Heart right ventricle (tissue), 16 donors: Measurements from ENCODE around the gene PERCC1. TPM values are rescaled to one million over a fixed set of nuclear protein-coding genes. Genes with fewer than 3 reads are reported as not detected.

ENCODE experiments used
- ATAC-seq, 8 donors: fragments of 200-7000 bp; cut with Tn5 transposase; one replicate each; pipeline ENCODE4 v1.9.1; 2020; ENCODE audit warnings: mild to moderate bottlenecking in 8 of 8, moderate library complexity in 8 of 8, moderate number of reproducible peaks in 1 of 8
- DNase-seq, 2 donors: peaks; one replicate each; pipeline ENCODE4 v3.0.0-alpha.2; 2020
- H3K27ac ChIP-seq, 10 donors: fragments of 200-600 bp; sonication (generic) in 2 of 10; one replicate each; pipeline versions ENCODE4 v1.5.0 to v1.8.0; 2020 to 2022; ENCODE audit warnings: mild to moderate bottlenecking in 3 of 10
- H3K27me3 ChIP-seq, 7 donors: fragments of 200-600 bp; one replicate each; pipeline ENCODE4 v1.8.0; 2021 to 2022; ENCODE audit warnings: mild to moderate bottlenecking in 2 of 7
- H3K36me3 ChIP-seq, 9 donors: fragments of 200-600 bp; sonication (generic) in 1 of 9; one replicate each; pipeline versions ENCODE4 v1.5.0 to v1.8.0; 2020 to 2022; ENCODE audit warnings: mild to moderate bottlenecking in 2 of 9
- H3K4me1 ChIP-seq, 9 donors: fragments of 200-600 bp; sonication (generic) in 1 of 9; one replicate each; pipeline versions ENCODE4 v1.5.0 to v1.8.0; 2020 to 2022; ENCODE audit warnings: mild to moderate bottlenecking in 4 of 9
- H3K4me3 ChIP-seq, 10 donors: fragments of 200-600 bp; sonication (generic) in 2 of 10; one replicate each; pipeline versions ENCODE4 v1.5.0 to v1.8.0; 2020 to 2022; ENCODE audit warnings: mild to moderate bottlenecking in 7 of 10, moderate library complexity in 2 of 10
- H3K9me3 ChIP-seq, 11 donors: fragments of 200-600 bp in 10 of 11; sonication (generic) in 2 of 11; one replicate each; pipeline versions ENCODE4 v1.5.0 to v1.8.0; 2013 to 2022; ENCODE audit warnings: mild to moderate bottlenecking in 2 of 11, control low read depth in 1 of 11, moderate library complexity in 1 of 11
- WGBS, 2 donors: extraction: QIAGEN DNeasy Blood & Tissue Kit; methylation state at CpG; one replicate each; pipeline ENCODE4 v1.1.7; 2013; ENCODE audit warnings: inconsistent platforms in 1 of 2; 5-methylcytosine and 5-hydroxymethylcytosine counted together
- intact Hi-C, 10 donors: fragments of 100-400 bp; cut with DNase I; formaldehyde crosslinking; loops; one replicate each; pipeline versions ENCODE4 v1.11.1 to v1.14.2; 2022
- polyA plus RNA-seq, 2 donors: library from polyadenylated mRNA; stranded (reverse); fragments of 200-250 nt; gene quantifications; one replicate each; pipeline ENCODE4 v1.2.3, GENCODE V29; 2013
- total RNA-seq, 10 donors: library from RNA; stranded (reverse); fragmentation: NEBNext Ultra II Directional in 3 of 10; extraction: Animal tissue kit (Norgen Biotek cat#: 25700) in 3 of 10; gene quantifications; one replicate each; pipeline versions ENCODE4 v1.2.1 to v1.2.4, GENCODE V29; 2021 to 2023
- TF ChIP-seq, protein P1 (sequence below), 9 donors: fragments of 200-600 bp; sonication (generic) in 2 of 9; IDR thresholded peaks; one replicate each; pipeline versions ENCODE4 v1.5.0 to v1.8.0; 2021 to 2022; ENCODE audit warnings: antibody characterized with exemption in 9 of 9, mild to moderate bottlenecking in 5 of 9, moderate library complexity in 1 of 9
- donor health status: Arrhythmogenic right ventricular cardiomyopathy.
- donor health status: ischemic (EF 13 %, LVEDD 7.1; RV severe dilation, severe dysfunction).
- donor health status: healthy with polysubstance abuse.
- donor health status: DM: no; HTN: yes; CAD: no.
- donor health status: DM: no; HTN: no; CAD: no.
- donor health status: ischemic (EF 25% LVEDD 6.9; RV normal size, moderate dysfunction).
- donor health status: ischemic (EF 25% LVEDD 5.7; RV mildly dilated, moderate dysfunction).
- donor health status: healthy.
- donor health status: DM: yes; HTN: yes; CAD: no.
- donor health status: Ischemic cardiomyopathy.
- donor health status: ischemic (EF 35%, LVEDD 5.7; RV mildly dilated, moderate dysfunction).
- donor health status: nonischemic (EF 11% LVEDD 7.7; RV severe dilation, severe dysfunction).
- donor health status: DM: yes; HTN: yes; CAD: no.
- donor health status: PGD.
- donor health status: ischemic (EF 29% LVEDD 5.4; RV normal size, mild dysfunction).
- donor health status: nonischemic (EF 23%, LVEDD 6.1; RV moderate dilation, normal function).

PERCC1 gene
- total and polyA plus RNA-seq, 12 donors: 0.04 to 0.61 (median 0.47) TPM; not detected in 6

DNA sequence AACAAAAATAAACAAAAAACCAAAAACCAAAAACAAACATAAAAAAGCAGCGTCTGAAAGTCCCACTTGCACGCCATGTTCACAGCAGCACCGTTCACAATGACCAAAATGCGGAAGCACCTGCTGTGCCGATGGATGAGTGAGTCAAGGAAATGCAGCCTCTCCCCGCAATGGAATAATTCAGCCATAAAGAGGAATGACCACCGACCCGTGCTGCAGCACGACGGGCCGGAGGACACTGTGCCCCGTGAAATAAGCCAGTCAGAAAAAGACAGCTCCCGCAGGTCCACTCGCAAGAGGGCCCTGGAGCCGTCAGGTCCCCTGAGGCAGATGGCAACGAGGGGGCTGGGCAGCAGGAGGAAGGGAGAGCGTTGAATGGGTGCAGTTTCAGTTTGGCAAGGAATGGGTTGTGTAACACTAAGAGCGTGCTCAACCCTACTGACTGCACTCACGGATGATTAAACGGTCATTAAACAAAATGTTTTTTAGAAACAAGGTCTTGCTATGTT lies 38.9 kb downstream of the PERCC1 start:
- ATAC-seq (no peak), DNase-seq (peak in 1 of 2 donors; percentile 12)
- 76 to 83% methylated on average over 20 of the region's 20 CpGs for WGBS, 2 donors
- H3K27ac ChIP-seq: peak overlapping the region in 1 of 10 donors; percentile 91
- intact Hi-C loops: loop anchor here in 3 of 10 donors (5.0 to 10.0 kb wide), 3 partner anchors 42 to 55 kb away; partner anchors contain the start of genes UNKL (in 1 of the 3) and UQCC4 (in 1 of the 3)
- no peaks in the 10 kb centered on the region for H3K27me3 ChIP-seq
- TF ChIP-seq, protein P1, sequence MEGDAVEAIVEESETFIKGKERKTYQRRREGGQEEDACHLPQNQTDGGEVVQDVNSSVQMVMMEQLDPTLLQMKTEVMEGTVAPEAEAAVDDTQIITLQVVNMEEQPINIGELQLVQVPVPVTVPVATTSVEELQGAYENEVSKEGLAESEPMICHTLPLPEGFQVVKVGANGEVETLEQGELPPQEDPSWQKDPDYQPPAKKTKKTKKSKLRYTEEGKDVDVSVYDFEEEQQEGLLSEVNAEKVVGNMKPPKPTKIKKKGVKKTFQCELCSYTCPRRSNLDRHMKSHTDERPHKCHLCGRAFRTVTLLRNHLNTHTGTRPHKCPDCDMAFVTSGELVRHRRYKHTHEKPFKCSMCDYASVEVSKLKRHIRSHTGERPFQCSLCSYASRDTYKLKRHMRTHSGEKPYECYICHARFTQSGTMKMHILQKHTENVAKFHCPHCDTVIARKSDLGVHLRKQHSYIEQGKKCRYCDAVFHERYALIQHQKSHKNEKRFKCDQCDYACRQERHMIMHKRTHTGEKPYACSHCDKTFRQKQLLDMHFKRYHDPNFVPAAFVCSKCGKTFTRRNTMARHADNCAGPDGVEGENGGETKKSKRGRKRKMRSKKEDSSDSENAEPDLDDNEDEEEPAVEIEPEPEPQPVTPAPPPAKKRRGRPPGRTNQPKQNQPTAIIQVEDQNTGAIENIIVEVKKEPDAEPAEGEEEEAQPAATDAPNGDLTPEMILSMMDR (IDR thresholded peaks at IDR 0.05): no peak
- peaks cover 9 to 70% (median 17%) of the 10 kb centered on the region in 9 donors for H3K4me1 ChIP-seq
- peaks cover 0 to 3% (median 0%) of the 10 kb centered on the region in 11 donors for H3K9me3 ChIP-seq
- peak overlapping the region in 1 of 10 donors; percentile 36 for H3K4me3 ChIP-seq
- peaks cover 0 to 13% (median 0%) of the 10 kb centered on the region in 9 donors for H3K36me3 ChIP-seq

DNA sequence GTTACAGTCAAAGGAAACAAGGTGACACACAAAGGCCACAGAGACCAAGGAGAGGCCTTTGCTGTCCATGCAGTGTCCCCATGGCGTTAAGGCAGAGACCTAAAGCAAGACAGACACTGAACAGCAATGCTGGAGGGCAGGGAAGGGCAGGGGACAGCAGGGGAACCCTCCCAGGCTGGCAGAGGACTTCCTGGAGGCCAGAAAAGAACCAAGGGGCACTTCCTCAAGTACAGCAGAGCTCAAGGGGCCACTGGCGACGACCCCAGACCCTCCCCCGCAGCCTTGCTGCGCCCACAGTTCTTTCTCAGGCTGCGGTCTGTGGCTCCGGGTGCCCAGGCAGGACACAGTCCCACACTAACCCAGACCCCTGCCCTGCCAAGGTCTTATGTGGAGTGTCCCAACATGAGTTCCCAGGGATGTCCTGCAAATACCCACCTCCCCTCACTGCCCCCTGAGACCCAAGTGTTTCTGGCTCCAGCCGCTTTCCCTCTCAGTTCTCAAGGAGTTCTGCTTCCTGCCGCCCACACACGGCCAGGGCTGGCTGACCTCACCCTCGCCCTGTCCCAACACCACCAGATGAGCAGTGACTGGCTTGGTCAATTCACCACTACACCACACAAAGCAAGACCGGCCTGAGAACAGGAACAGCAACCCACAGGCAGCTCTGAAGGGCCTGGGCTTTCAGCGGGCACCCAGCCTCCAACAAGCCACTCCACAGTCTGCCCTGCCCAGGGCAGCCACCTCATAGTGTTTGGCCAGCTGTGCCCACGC lies 39.8 kb downstream of the PERCC1 start:
- H3K9me3 ChIP-seq: peaks cover 0 to 3% (median 0%) of the 10 kb centered on the region in 11 donors
- H3K27ac ChIP-seq: peak overlapping the region in 3 of 10 donors; percentile 21 to 91 (median 55)
- DNase-seq: peak in 1 of 2 donors; percentile 13
- peaks cover 9 to 74% (median 22%) of the 10 kb centered on the region in 9 donors for H3K4me1 ChIP-seq
- H3K4me3 ChIP-seq: peak overlapping the region in 1 of 10 donors; percentile 36
- peaks cover 0 to 5% (median 0%) of the 10 kb centered on the region in 9 donors for H3K36me3 ChIP-seq
- no peaks in the 10 kb centered on the region for H3K27me3 ChIP-seq
- 57 to 69% methylated on average over 14 of the region's 14 CpGs for WGBS, 2 donors
- ATAC-seq: peak in 1 of 8 donors; percentile 37
- TF ChIP-seq, protein P1 (IDR thresholded peaks at IDR 0.05): no peak
- intact Hi-C loops: loop anchor here in 3 of 10 donors (5.0 to 10.0 kb wide), 3 partner anchors 43 to 56 kb away; partner anchors contain the start of genes UNKL (in 1 of the 3) and UQCC4 (in 1 of the 3)

DNA sequence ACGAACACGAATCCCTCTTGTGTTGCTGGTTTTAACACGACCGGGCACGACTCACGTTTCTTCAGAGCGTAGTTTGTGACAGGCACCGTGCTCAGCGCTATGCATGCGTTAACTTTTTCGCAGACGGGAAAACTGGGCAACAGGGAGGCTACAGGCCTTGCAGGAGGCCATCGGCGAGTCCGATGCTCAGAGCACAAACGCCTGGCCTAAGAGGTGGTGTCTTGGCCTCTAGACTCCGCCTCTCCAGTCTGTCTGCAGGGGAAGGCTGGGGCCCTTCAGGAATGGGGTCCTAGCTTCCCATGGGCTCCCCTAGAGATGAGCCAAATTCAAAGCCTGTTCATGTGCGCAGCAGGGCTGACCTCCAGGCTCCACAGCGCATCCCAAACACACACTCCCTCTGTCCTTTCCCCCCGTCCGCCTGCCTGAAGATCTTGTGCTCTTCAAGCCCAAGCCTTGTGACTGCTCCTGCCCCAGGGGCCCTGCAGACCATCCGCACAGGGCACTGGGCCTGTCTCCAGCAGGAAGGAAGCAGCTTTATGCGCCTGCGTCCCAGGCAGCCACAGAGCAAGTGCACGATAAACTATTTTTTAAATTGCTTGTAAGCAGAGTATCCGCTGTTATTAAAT lies 40.8 kb downstream of the PERCC1 start:
- H3K27me3 ChIP-seq: no peaks in the 10 kb centered on the region
- intact Hi-C loops: loop anchor here in 3 of 10 donors (5.0 to 10.0 kb wide), 3 partner anchors 44 to 57 kb away; partner anchors contain the start of genes UNKL (in 1 of the 3) and UQCC4 (in 1 of the 3)
- H3K4me1 ChIP-seq: peaks cover 11 to 77% (median 27%) of the 10 kb centered on the region in 9 donors
- H3K9me3 ChIP-seq: peaks cover 0 to 3% (median 0%) of the 10 kb centered on the region in 11 donors
- WGBS, 2 donors: 83 to 85% methylated on average over 26 of the region's 26 CpGs
- TF ChIP-seq, protein P1 (IDR thresholded peaks at IDR 0.05): no peak
- peak overlapping the region in 1 of 10 donors; percentile 91 for H3K27ac ChIP-seq
- no peaks in the 10 kb centered on the region for H3K36me3 ChIP-seq
- peak in 1 of 2 donors; percentile 4 for DNase-seq
- peak overlapping the region in 1 of 10 donors; percentile 12 for H3K4me3 ChIP-seq
- no peak for ATAC-seq

DNA sequence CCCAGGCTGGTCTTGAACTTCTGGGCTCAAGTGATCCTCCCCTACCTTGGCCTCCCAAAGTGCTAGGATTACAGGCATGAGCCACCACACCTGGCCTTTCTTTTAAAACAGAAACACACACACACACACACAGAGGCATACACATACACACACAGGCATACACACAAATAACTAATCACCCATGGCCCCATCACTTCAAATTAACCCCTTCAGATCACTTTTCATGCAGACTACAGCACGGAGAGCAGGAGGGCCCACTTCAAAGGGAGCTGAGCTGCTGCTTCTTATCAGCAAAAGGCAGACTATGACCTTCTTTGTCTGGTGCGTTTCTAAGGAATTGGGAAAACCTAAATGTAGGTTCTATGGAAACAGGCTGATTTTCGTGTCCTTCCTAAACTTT lies 42.1 kb downstream of the PERCC1 start:
- WGBS, 2 donors: 59 to 74% methylated on average over 3 of the region's 3 CpGs
- intact Hi-C loops: loop anchor here in 3 of 10 donors (5.0 to 10.0 kb wide), 3 partner anchors 46 to 58 kb away; partner anchors contain the start of genes UNKL (in 1 of the 3) and UQCC4 (in 1 of the 3)

More for the DNA sequence above, 42.1 kb downstream of the PERCC1 start:
- Histone ChIP-seq H3K36me3 (no peaks in the 10 kb centered on the region), H3K27me3 (no peaks in the 10 kb centered on the region), H3K4me1 (peaks cover 5 to 69% (median 26%) of the 10 kb centered on the region in 9 donors), H3K4me3 (no peak overlapping the region), H3K9me3 (peaks cover 0 to 3% (median 0%) of the 10 kb centered on the region in 11 donors), H3K27ac (no peak overlapping the region)
- no peak for ATAC-seq
- TF ChIP-seq, protein P1 (IDR thresholded peaks at IDR 0.05): no peak
- no peak for DNase-seq
